RWPE1 (cell line): ENCODE measurements around the gene ZKSCAN5.
"Not testable (repeated sequence)": the region's sequence is repeated elsewhere in the genome, so short reads cannot be mapped to it uniquely, and the experiment has no call there.

Experiments
- CTCF ChIA-PET: fragments of 350-600 bp; sonication (Branson Sonifier 250); formaldehyde crosslinking; extraction: SDS; loops from one replicate; lab custom pipeline; 2021; lab: Yijun Ruan, JAX
- POLR2A ChIA-PET: fragments of 400-600 bp; formaldehyde crosslinking; extraction: SDS; loops from one replicate; lab custom pipeline; 2020; ENCODE audit warnings: antibody characterized with exemption; ENCODE audit not compliant: low non-redundant PET; lab: Yijun Ruan, JAX
- DNase-seq: peaks from one replicate; pipeline ENCODE4 v3.0.0; 2012; ENCODE audit warnings: low spot score
- H3K27ac ChIP-seq: fragments of 450-650 bp; 2 replicates; pipeline ENCODE4 v1.5.1; 2017
- CTCF ChIP-seq: fragments of 450-650 bp; conservative IDR thresholded peaks from 2 replicates; pipeline ENCODE4 v1.5.1; 2017; ENCODE audit warnings: low read depth, mild to moderate bottlenecking

ZKSCAN5 gene

DNA sequence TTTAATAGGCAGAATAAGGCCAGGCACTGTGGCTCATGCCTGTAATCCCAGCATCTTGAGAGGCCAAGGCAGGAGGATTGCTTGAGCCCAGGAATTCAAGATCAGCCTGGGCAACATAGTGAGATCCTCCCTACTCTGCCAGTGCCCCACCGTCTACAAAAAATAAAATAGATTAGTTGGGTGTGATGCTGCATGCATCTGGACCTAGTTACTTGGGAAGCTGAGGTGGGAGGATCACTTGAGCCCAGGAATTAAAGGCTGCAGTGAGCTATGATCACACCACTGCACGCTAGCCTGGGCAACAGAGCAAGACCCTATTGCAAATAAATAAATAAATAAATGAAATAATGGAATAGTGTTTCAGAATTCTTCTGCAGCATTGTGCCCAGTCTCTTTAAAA lies 31.2 kb downstream of the ZKSCAN5 start:
- TF ChIP-seq CTCF: no peak
- DNase-seq: no peak
- no peak overlapping the region for H3K27ac ChIP-seq
- CTCF ChIA-PET: interaction anchor here (0.6 kb wide), 2 partner anchors 412 to 464 kb away, joined by 4 read pairs; no protein-coding TSS in a partner anchor
- POLR2A ChIA-PET: no interaction called here

- TF ChIP-seq CTCF: no peak
- no peak overlapping the region for H3K27ac ChIP-seq
- POLR2A ChIA-PET: no interaction called here
- DNase-seq: no peak
- CTCF ChIA-PET: no interaction called here
Measured at GRCh38 chr7:99539213-99539811, 34.9 kb downstream of the ZKSCAN5 start.

DNA sequence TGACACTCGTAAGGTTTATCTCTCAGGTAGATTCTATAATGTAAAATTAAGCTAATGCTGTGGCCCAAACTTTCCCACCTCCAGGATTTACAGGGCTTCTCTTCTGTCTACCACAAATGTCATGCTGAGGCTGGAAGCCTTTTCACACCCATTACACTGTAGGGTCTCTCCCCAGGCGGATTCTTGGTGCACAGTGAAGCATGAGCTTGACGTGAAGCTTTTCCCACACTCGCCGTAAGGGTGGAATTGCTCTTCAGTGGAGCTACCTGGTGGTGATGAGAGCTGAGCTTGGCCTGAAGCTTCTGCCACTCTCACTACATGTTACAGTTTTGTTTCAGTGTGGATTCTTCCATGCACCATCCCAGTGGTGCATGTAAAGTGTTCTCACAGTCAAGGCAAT lies 36.1 kb downstream of the ZKSCAN5 start:
- POLR2A ChIA-PET: no interaction called here
- CTCF ChIA-PET: no interaction called here
- DNase-seq: no peak
- TF ChIP-seq CTCF: no peak
- no peak overlapping the region for H3K27ac ChIP-seq

DNA sequence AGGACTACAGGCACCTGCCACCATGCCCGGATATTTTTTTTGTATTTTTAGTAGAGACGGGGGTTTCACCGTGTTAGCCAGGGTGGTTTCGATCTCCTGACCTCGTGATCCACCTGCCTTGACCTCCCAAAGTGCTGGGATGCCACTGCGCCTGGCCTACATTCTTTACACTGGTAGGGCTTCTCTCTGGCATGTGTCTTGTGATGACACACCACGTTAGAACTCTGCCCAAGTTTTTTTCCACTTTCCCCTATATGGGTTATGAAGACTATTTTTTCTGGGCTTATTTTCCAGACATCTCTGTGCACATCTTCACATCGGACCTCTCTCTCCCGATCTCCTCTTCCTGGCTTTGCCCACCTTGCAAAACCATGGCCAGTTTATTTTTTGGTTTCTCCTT lies 36.8 kb downstream of the ZKSCAN5 start:
- CTCF ChIA-PET: no interaction called here
- DNase-seq: no peak
- TF ChIP-seq CTCF: no peak
- H3K27ac ChIP-seq: no peak overlapping the region
- POLR2A ChIA-PET: no interaction called here

GRCh38 chr7:99543081-99543671 lies 38.7 kb downstream of the ZKSCAN5 start:
- CTCF ChIA-PET: no interaction called here
- TF ChIP-seq CTCF: no peak
- H3K27ac ChIP-seq: no peak overlapping the region
- POLR2A ChIA-PET: no interaction called here
- DNase-seq: no peak

DNA sequence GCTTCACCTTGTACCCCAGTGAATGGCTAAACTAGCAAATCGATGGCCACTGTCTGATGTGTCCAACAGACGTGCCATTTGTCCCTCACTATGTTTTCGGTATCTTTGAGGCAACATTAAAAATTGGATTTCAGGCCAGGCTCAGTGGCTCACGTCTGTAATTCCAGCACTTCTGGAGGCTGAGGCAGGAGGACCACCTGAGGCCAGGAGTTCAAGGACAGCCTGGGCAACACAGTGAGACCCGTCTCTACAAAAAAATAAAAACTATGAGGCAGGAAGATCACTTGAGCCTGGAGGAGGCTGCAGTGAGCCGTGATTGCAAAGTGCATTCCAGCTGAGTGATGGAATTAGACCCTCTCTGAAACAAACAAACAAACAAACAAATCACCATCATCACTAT lies 39.5 kb downstream of the ZKSCAN5 start:
- no peak for TF ChIP-seq CTCF
- POLR2A ChIA-PET: no interaction called here

DNA sequence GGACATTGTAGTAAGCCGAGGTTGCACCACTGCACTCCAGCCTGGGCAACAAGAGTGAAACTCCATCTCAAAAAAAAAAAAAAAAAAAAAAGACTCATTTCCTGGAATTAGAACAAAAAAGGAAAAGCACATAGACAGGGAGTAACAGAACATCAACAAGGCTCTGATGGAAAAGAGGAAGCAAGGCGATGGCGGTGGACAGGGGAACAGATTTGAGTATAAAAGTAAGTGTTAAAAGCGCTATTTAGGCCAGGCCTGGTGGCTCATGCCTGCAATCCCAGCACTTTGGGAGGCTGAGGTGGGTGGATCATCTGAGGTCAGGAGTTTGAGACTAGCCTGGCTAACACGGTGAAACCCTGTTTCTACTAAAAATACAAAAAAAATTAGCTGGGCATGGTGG lies 40.8 kb downstream of the ZKSCAN5 start:
- H3K27ac ChIP-seq, POLR2A ChIA-PET, DNase-seq, CTCF ChIA-PET: not testable (repeated sequence)

More for the DNA sequence above, 39.5 kb downstream of the ZKSCAN5 start:
- CTCF ChIA-PET: no interaction called here
- H3K27ac ChIP-seq: no peak overlapping the region
- DNase-seq: no peak

- H3K27ac ChIP-seq, DNase-seq, CTCF ChIA-PET, POLR2A ChIA-PET: not testable (repeated sequence)
Measured at GRCh38 chr7:99549545-99549944, 45.1 kb downstream of the ZKSCAN5 start.
